ENCODE results near the gene DMBX1. TPM values are rescaled to one million over a fixed set of nuclear protein-coding genes. Genes with fewer than 3 reads are reported as not detected.

The DMBX1 gene
- total and polyA plus RNA-seq, 9 of the 15 experiments (the other 6 are each of a cell fraction or from before 2014, with no cell fraction given) = 0.25 to 4.3 (median 1.0) TPM

DNA sequence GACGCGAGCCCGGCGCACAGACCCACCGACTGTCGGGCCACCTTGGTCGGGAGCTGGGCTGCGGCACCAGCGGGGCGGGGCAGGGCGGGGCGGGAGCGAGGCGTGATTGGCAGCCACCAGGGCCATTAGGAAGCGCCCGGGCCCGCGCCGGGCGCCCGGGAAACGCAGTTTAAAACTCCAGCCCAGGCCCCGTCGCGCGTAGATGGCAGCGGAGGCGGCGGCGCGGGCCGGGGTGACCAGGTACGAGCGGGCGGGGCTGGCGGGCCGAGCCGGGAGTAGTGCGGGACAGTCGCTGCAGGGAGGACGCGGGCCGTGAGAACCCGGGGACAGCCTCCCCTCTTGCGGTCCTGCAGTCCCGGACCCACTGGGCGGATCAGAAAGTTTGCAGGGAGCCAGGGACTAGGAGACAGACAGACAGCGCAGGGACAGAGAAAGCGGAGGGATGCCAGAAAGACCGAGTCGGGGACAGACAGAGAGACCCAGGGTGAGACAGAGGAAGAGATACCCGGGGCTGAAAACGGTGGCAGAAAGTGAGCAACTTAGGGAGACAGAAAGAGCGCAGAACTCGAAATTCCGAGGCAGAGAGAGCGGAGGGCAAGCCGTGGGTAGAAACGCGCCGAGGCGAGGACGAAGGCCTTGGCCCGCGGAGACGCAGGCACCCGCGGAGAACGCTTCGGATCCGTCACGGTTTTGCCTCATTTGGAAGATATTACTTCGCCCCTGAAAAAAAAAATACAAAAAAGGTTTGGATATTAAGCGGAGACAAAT lies at the start of gene DMBX1 (continued):
- TF ChIP-seq, protein P1, sequence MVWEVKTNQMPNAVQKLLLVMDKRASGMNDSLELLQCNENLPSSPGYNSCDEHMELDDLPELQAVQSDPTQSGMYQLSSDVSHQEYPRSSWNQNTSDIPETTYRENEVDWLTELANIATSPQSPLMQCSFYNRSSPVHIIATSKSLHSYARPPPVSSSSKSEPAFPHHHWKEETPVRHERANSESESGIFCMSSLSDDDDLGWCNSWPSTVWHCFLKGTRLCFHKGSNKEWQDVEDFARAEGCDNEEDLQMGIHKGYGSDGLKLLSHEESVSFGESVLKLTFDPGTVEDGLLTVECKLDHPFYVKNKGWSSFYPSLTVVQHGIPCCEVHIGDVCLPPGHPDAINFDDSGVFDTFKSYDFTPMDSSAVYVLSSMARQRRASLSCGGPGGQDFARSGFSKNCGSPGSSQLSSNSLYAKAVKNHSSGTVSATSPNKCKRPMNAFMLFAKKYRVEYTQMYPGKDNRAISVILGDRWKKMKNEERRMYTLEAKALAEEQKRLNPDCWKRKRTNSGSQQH (CRISPR knock-in tag; IDR thresholded peaks at IDR 0.05) = no peak
- TF ChIP-seq ELF1 (tag; IDR thresholded peaks at IDR 0.05) = no peak
- TF ChIP-seq, protein P2, sequence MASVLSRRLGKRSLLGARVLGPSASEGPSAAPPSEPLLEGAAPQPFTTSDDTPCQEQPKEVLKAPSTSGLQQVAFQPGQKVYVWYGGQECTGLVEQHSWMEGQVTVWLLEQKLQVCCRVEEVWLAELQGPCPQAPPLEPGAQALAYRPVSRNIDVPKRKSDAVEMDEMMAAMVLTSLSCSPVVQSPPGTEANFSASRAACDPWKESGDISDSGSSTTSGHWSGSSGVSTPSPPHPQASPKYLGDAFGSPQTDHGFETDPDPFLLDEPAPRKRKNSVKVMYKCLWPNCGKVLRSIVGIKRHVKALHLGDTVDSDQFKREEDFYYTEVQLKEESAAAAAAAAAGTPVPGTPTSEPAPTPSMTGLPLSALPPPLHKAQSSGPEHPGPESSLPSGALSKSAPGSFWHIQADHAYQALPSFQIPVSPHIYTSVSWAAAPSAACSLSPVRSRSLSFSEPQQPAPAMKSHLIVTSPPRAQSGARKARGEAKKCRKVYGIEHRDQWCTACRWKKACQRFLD (CRISPR knock-in tag; IDR thresholded peaks at IDR 0.05) = no peak
- no peak for TF ChIP-seq EZH2 (IDR thresholded peaks at IDR 0.05; ENCODE audit: borderline replicate concordance, low read depth, low read length)
- no peak for TF ChIP-seq SRSF3 (IDR thresholded peaks at IDR 0.05; ENCODE audit: insufficient read depth, low read length)
- no peak for TF ChIP-seq RFX1 (IDR thresholded peaks at IDR 0.05)
- TF ChIP-seq, protein P3, sequence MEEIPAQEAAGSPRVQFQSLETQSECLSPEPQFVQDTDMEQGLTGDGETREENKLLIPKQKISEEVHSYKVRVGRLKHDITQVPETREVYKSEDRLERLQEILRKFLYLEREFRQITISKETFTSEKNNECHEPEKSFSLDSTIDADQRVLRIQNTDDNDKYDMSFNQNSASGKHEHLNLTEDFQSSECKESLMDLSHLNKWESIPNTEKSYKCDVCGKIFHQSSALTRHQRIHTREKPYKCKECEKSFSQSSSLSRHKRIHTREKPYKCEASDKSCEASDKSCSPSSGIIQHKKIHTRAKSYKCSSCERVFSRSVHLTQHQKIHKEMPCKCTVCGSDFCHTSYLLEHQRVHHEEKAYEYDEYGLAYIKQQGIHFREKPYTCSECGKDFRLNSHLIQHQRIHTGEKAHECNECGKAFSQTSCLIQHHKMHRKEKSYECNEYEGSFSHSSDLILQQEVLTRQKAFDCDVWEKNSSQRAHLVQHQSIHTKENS (CRISPR knock-in tag; IDR thresholded peaks at IDR 0.05) = no peak
- TF ChIP-seq, protein P4, sequence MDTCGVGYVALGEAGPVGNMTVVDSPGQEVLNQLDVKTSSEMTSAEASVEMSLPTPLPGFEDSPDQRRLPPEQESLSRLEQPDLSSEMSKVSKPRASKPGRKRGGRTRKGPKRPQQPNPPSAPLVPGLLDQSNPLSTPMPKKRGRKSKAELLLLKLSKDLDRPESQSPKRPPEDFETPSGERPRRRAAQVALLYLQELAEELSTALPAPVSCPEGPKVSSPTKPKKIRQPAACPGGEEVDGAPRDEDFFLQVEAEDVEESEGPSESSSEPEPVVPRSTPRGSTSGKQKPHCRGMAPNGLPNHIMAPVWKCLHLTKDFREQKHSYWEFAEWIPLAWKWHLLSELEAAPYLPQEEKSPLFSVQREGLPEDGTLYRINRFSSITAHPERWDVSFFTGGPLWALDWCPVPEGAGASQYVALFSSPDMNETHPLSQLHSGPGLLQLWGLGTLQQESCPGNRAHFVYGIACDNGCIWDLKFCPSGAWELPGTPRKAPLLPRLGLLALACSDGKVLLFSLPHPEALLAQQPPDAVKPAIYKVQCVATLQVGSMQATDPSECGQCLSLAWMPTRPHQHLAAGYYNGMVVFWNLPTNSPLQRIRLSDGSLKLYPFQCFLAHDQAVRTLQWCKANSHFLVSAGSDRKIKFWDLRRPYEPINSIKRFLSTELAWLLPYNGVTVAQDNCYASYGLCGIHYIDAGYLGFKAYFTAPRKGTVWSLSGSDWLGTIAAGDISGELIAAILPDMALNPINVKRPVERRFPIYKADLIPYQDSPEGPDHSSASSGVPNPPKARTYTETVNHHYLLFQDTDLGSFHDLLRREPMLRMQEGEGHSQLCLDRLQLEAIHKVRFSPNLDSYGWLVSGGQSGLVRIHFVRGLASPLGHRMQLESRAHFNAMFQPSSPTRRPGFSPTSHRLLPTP (IDR thresholded peaks at IDR 0.05; ENCODE audit: borderline replicate concordance, extremely low read depth, insufficient read length) = no peak
- TF ChIP-seq NCOA2 (IDR thresholded peaks at IDR 0.05; ENCODE audit: partially characterized antibody in 2 of 2) = no peak
- TF ChIP-seq PHF8 (IDR thresholded peaks at IDR 0.05; ENCODE audit: borderline replicate concordance, low read length) = peak; percentile 67; the same call in 1 of the 2 replicates
- TF ChIP-seq, protein P5, sequence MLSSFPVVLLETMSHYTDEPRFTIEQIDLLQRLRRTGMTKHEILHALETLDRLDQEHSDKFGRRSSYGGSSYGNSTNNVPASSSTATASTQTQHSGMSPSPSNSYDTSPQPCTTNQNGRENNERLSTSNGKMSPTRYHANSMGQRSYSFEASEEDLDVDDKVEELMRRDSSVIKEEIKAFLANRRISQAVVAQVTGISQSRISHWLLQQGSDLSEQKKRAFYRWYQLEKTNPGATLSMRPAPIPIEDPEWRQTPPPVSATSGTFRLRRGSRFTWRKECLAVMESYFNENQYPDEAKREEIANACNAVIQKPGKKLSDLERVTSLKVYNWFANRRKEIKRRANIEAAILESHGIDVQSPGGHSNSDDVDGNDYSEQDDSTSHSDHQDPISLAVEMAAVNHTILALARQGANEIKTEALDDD (IDR thresholded peaks at IDR 0.05) = no peak
- TF ChIP-seq ZNF239 (CRISPR knock-in tag; IDR thresholded peaks at IDR 0.05) = no peak
- TF ChIP-seq, protein P6, sequence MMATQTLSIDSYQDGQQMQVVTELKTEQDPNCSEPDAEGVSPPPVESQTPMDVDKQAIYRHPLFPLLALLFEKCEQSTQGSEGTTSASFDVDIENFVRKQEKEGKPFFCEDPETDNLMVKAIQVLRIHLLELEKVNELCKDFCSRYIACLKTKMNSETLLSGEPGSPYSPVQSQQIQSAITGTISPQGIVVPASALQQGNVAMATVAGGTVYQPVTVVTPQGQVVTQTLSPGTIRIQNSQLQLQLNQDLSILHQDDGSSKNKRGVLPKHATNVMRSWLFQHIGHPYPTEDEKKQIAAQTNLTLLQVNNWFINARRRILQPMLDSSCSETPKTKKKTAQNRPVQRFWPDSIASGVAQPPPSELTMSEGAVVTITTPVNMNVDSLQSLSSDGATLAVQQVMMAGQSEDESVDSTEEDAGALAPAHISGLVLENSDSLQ (IDR thresholded peaks at IDR 0.05) = peak; percentile 98
- no peak for TF ChIP-seq NR1H2 (CRISPR knock-in tag; IDR thresholded peaks at IDR 0.05)
- no peak for TF ChIP-seq ZNF134 (CRISPR knock-in tag; conservative IDR thresholded peaks at IDR 0.05)
